ENCODE results near the gene TMEM8B. TPM values are rescaled to one million over a fixed set of nuclear protein-coding genes. Genes with fewer than 3 reads are reported as not detected.
A peak's percentile ranks its signal among the peaks of the same experiment; 100 is the strongest.

Gene TMEM8B
- total RNA-seq, 1 experiment from 2014 or later: 7.2 TPM

DNA sequence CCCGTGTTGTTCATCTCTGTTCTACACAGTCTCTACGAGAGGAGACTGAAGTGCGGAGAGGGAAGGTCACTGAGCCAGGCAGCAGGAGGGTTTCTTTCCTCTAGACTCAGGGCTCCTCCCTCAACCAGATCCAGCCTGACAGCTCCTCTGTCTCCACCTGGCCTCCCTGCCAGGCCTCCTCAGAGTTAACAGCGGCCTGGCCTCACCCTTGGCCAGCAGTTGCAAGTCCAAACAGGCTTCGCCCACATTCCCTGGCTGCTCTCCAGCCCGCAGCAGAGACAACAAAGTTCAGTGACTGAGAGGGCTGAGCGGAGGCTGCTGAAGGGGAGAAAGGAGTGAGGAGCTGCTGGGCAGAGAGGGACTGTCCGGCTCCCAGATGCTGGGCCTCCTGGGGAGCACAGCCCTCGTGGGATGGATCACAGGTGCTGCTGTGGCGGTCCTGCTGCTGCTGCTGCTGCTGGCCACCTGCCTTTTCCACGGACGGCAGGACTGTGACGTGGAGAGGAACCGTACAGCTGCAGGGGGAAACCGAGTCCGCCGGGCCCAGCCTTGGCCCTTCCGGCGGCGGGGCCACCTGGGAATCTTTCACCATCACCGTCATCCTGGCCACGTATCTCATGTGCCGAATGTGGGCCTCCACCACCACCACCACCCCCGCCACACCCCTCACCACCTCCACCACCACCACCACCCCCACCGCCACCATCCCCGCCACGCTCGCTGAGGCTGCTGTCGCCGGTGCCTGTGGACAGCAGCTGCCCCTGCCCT lies 77.1 kb downstream of the TMEM8B start, which contains the start of gene HRCT1:
TSS of gene HRCT1 (plus strand) at position 291 of the 768 bp plus-strand sequence. CDS start at position 377, 86 bp downstream.
- ATAC-seq: peak; percentile 69
- Histone ChIP-seq H2AFZ (ENCODE audit: low read depth, low read length, poor library complexity, severe bottlenecking) (peak within 1 kb of the TSS; percentile 51), H3K4me2 (ENCODE audit: low read length) (peak within 1 kb of the TSS; percentile 78), H4K20me1 (ENCODE audit: insufficient read depth) (no peaks in the 10 kb centered on the region), H3K27me3 (ENCODE audit: insufficient read depth, low read length) (no peaks in the 10 kb centered on the region), H3K9me2 (ENCODE audit: insufficient read depth) (no peaks in the 10 kb centered on the region), H3K9ac (ENCODE audit: low read length) (peak within 1 kb of the TSS; percentile 49), H3K9me3 (ENCODE audit: control insufficient read depth in 1 of 2, insufficient read depth in 1 of 2, low read depth in 1 of 2, low read length in 2 of 2) (no peaks in the 10 kb centered on the region), H3K4me3 (replicated peaks in 1 of 2; ENCODE audit: low read depth in 1 of 2, low read length in 2 of 2) (peak within 1 kb of the TSS in 1 of 2 experiments; percentile 39; a peak in 2 of 4 replicates), H3K79me2 (ENCODE audit: insufficient read depth, low read length) (no peaks in the 10 kb centered on the region), H3K36me3 (ENCODE audit: control insufficient read depth in 1 of 2, insufficient read depth in 2 of 2, low read length in 2 of 2) (no peaks in the 10 kb centered on the region), H3K27ac (ENCODE audit: low read depth, low read length) (peak within 1 kb of the TSS; percentile 76; the same call in 1 of the 2 replicates), H3K4me1 (ENCODE audit: control insufficient read depth in 1 of 2, insufficient read depth in 2 of 2, low read length in 2 of 2) (peaks cover 50 to 73% of the 10 kb centered on the region in 2 experiments)
- BruUV-seq (replicated peaks): no TSS peak
- intact Hi-C loops (cut with micrococcal nuclease): loop anchor here (2.0 kb wide), 1 partner anchor 71 kb away; no protein-coding TSS in a partner anchor
- ChIA-PET CTCF (interaction anchor here (1.2 to 1.9 kb wide), 3 partner anchors 24 to 234 kb away, joined by 3 to 13 read pairs (median 4); no protein-coding TSS in a partner anchor), POLR2A (no interaction called here), RAD21 (ENCODE audit: low non-redundant PET in 1 of 2, low total read pairs in 2 of 2, uncharacterized antibody in 2 of 2, unreplicated experiment in 2 of 2) (no interaction called here)
- DNase-seq (ENCODE audit: low read depth, low spot score): peak; percentile 74
- TF ChIP-seq, protein P1, sequence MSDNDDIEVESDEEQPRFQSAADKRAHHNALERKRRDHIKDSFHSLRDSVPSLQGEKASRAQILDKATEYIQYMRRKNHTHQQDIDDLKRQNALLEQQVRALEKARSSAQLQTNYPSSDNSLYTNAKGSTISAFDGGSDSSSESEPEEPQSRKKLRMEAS (IDR thresholded peaks at IDR 0.05): no peak
- TF ChIP-seq EZH2 (IDR thresholded peaks at IDR 0.05) (no peak), RAD21 (IDR thresholded peaks at IDR 0.05; ENCODE audit: low read depth) (no peak), POLR2AphosphoS5 (IDR thresholded peaks at IDR 0.05; ENCODE audit: low read depth, low read length) (peak; percentile 78), SIN3A (IDR thresholded peaks at IDR 0.05; ENCODE audit: low read depth) (no peak), ELF1 (IDR thresholded peaks at IDR 0.05; ENCODE audit: borderline replicate concordance, low read depth) (no peak), EZH2phosphoT487 (IDR thresholded peaks at IDR 0.05; ENCODE audit: borderline replicate concordance) (no peak), CEBPB (IDR thresholded peaks at IDR 0.05; ENCODE audit: low read depth) (no peak), CBX3 (IDR thresholded peaks at IDR 0.05; ENCODE audit: low read depth) (no peak), ZFX (IDR thresholded peaks at IDR 0.05) (0 out of 2 replicates have a peak, but pooled peaks have one; percentile 15), EGR1 (IDR thresholded peaks at IDR 0.05; ENCODE audit: low read depth) (no peak), SRF (IDR thresholded peaks at IDR 0.05; ENCODE audit: low read depth) (no peak), TCF7L2 (IDR thresholded peaks at IDR 0.05; ENCODE audit: borderline replicate concordance, extremely low read depth, insufficient read depth, insufficient read length) (peak; percentile 57), ZNF274 (IDR thresholded peaks at IDR 0.05; ENCODE audit: low read depth, low read length) (no peak), SP1 (IDR thresholded peaks at IDR 0.05; ENCODE audit: low read depth) (no peak), FOSL1 (IDR thresholded peaks at IDR 0.05; ENCODE audit: low read depth) (no peak), POLR2A (IDR thresholded peaks at IDR 0.05; ENCODE audit: borderline replicate concordance, extremely low read depth, insufficient read depth, insufficient read length) (no peak), YY1 (IDR thresholded peaks at IDR 0.05; ENCODE audit: extremely low read depth, insufficient replicate concordance, low read depth, low read length) (peak; percentile 21), JUND (IDR thresholded peaks at IDR 0.05) (no peak)
- TF ChIP-seq, protein P2, sequence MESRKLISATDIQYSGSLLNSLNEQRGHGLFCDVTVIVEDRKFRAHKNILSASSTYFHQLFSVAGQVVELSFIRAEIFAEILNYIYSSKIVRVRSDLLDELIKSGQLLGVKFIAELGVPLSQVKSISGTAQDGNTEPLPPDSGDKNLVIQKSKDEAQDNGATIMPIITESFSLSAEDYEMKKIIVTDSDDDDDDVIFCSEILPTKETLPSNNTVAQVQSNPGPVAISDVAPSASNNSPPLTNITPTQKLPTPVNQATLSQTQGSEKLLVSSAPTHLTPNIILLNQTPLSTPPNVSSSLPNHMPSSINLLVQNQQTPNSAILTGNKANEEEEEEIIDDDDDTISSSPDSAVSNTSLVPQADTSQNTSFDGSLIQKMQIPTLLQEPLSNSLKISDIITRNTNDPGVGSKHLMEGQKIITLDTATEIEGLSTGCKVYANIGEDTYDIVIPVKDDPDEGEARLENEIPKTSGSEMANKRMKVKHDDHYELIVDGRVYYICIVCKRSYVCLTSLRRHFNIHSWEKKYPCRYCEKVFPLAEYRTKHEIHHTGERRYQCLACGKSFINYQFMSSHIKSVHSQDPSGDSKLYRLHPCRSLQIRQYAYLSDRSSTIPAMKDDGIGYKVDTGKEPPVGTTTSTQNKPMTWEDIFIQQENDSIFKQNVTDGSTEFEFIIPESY (IDR thresholded peaks at IDR 0.05; ENCODE audit: extremely low read depth, insufficient replicate concordance, low read length): no peak
- TF ChIP-seq, protein P3, sequence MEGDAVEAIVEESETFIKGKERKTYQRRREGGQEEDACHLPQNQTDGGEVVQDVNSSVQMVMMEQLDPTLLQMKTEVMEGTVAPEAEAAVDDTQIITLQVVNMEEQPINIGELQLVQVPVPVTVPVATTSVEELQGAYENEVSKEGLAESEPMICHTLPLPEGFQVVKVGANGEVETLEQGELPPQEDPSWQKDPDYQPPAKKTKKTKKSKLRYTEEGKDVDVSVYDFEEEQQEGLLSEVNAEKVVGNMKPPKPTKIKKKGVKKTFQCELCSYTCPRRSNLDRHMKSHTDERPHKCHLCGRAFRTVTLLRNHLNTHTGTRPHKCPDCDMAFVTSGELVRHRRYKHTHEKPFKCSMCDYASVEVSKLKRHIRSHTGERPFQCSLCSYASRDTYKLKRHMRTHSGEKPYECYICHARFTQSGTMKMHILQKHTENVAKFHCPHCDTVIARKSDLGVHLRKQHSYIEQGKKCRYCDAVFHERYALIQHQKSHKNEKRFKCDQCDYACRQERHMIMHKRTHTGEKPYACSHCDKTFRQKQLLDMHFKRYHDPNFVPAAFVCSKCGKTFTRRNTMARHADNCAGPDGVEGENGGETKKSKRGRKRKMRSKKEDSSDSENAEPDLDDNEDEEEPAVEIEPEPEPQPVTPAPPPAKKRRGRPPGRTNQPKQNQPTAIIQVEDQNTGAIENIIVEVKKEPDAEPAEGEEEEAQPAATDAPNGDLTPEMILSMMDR (IDR thresholded peaks at IDR 0.05 in 2 of 3, conservative IDR thresholded peaks at IDR 0.05 in 1 of 3; ENCODE audit: borderline replicate concordance in 1 of 3, insufficient read depth in 1 of 3, low read depth in 2 of 3, low read length in 2 of 3): no peak
